GDM1 (cell line): Measurements from ENCODE around the gene ARHGAP21.
"Not testable (repeated sequence)": the region's sequence is repeated elsewhere in the genome, so short reads cannot be mapped to it uniquely, and the experiment has no call there.

Experiments used
- DNase-seq: peaks from one replicate; lab custom pipeline; 2025; lab: John Stamatoyannopoulos, UW

ARHGAP21 gene

DNA sequence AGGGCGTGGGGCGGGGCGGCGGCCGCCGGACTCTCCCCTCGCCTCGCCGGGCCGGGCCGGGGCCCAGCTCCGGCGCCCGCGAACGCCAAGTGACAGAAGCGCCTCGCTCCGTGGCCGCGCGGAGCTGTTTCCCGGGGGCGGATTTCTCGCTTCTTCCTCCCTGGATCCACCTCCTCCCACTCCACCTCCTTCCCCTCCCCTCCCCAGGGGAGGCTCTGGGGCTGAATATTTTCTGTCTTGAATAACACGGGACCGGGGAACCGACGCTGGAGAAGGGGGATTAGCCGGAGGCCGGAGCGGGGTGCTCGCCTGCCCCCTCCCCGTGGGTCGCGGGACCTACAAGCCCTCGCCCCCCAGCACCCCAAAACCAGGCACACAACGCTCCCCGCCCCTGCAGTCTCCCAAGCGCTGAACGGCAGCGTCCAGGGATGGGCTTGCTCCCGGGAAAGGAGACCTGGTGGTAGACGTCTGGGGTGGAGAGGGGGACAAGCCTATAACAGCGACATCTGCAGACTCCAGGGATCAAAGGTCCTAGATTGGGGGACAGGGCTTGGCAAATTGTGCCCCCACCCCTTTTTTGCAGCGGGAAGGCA is at the start of gene ARHGAP21:
Gene ARHGAP21 (minus strand): TSS at position 100 of the 593 bp plus-strand sequence. CDS start 1,988 bp downstream, outside the sequence.
- peak; percentile 33 for DNase-seq

DNA sequence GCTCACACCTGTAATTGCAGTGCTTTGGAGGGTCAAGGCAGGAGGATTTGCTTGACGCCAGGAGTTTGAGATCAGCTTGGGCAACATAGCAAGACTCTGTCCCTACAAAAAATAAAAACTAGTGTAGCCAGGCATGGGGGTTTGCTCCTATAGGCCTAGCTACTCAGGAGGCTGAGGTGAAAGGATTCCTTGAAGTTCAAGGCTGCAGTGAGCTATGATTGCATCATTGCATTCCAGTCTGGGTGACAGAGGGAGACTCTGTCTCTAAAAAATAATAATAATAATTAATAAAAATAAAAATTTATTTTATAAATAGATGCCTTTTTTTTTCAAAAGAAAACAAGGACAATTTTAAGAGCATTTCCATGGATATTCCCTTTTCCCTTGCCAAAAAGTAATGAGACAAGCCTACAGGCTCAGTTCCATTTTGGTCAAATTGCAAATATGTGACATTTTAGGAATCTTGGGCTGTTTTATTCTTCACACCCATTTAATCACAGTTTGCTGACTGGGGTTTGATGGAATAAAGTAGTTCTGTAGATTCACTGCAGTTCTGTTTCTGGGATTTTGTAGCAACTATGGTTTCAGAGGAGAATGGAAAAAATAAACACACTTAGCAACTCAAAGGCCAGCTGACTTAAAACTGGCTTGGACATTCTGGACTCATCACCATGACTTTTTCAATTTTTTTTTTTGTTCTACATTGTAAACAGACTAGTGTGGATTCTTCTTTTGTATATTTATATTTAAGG is 48.4 kb upstream of the ARHGAP21 start:
- DNase-seq, result no peak

DNA sequence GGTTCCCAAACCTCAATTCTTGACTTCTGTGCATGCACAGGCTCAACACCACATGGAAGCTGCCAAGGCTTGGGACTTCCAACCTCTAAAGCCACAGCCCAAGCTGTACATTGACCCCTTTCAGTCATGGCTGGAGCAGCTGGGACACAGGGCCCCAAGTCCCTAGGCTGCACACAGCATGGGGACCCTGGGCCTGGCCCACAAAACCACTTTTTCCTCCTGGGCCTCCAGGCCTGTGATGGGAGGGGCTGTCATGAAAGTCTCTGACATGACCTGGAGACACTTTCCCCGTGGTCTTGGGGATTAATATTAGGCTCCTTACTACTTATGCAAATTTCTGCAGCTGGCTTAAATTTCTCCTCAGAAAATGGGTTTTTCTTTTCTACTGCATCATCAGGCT is 41.3 kb upstream of the ARHGAP21 start:
- not testable (repeated sequence) for DNase-seq

DNA sequence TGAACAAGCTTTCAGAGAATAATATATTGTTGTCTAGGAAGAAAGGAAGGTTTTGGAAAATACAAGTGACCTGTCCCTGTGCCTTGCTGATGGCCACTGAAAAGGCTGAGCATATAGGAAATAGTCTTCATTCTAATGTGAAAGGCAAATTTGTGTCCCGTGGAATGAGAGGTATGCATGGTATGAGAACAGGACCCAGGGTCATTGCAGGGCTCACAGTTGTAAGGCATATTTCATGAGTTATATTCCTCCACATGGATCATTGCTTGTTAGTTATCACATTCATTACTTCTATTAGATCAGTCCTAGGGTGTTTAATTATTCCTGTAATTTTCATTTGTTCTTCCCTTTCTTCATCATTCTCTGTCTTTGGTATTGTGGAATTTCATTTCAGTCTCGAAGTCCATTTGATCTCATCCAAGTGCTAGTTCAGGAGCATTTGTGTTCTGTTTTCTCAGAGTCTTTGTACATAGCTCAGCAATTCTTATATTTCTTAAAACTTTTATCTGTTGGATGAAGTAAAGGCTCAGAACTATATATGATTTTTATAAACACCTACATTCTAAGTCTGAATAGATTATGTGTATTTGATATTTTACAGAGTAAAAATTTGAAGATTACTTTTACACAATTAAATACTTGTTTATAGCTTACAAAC is 39.4 kb upstream of the ARHGAP21 start:
- no peak for DNase-seq

DNA sequence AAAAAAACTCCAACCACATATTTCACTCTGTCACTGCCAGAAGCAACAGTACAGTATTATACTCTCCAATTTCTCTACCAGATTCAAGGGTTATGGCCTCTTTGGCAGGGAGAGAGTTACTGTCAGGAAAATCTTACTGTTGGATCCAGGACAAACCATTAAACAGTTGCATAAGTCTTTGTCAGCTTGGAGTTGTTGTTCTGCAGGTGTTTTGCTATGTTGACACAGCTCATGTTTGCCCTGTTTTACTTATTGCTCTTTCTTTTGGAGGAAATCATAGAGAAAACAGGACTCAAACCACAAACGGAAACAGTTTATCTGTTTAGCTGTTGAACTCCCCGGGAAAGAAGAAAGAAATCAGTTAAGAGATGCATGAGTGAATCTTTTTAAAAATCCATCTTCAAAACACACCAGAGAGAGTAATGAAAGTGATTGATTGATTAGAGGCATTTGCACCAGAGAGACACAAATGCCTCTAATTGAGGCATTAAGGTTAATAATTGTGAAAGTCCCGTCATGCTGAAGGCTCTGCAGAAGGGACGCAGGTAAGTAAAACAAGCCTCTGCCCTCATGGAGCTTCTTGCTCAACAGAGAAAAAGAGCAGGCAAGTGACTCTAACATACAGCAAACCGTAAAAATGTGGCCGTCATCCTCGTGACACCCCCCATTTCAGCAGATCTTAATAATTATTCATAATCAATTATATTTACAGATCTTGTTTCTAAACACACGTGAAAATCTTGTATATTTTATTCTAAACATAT is 38.7 kb upstream of the ARHGAP21 start:
- DNase-seq, result no peak

DNA sequence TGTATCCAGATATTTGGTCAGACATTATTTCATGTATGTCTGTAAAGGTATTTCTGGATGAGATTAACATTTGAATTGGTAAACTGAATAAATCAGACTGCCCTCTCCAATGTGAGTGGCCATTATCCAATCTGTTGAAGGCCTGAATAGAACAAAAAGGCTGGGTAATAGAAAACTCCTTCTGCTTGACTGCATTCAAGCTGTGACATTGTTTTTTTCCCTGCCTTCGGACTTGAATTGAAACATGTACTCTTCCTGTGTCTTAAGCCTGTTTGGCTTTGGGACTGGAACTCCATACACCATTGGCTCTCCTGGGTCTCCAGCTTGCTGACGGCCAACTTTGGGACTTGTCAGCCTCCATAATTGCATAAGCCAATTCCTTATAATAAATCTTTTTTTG is 36.0 kb upstream of the ARHGAP21 start:
- DNase-seq, result no peak

DNA sequence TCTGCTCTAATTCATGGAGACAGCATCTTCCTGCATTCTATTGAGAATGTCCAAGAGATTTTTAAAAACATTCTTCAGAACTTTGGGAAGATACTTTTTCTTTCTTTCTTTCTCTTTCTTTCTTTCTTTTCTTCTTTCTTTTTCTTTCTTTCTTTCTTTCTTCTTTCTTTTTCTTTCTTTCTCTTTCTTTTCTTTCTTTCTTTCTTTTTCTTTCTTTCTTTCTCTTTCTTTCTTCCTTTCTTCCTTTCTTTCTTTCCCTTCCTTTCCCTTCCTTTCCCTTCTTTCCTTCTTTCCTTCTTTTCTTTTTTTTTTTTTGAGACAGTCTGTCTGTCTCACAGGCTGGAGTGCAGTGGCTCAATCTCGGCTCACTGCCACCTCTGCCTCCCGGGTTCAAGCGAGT is 34.6 kb upstream of the ARHGAP21 start:
- DNase-seq, result not testable (repeated sequence)

DNA sequence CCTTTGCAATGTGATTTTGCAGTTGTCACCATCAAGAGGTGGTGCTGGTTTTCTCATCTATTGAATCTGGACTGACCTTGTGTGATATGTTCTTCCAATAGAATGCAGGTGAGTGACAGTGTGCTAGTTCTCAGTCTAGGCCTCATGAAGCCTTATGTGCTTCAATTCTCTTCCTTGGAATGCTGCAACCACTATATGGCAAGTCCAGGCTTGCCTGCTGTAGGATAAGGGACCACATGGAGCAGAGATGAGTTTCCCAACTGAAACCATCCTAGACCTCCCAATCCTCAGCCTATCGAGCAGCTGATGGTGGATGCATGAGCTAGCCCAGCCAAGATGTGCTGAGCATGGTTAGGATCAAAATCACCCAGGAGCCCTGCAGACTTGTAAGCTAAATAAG is 32.6 kb upstream of the ARHGAP21 start:
- no peak for DNase-seq

DNA sequence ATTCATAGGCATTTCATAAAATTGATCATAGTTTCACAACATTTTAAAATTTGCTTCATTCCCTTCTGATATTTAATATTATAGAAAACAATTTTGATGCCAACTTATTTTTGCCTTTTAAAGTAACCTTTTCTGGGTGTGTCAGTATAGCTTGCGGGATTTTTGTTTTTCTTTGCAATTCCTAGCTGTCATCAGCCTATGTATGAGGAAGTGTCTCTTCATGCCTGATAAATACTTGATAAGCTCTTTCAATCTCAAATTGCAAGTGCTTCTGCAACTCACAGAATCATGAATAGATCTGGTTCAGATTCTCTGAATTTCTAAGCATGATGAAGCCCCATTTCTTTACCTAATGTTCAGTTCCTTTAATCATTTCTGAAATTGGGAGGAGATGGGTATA is 28.0 kb upstream of the ARHGAP21 start:
- no peak for DNase-seq

DNA sequence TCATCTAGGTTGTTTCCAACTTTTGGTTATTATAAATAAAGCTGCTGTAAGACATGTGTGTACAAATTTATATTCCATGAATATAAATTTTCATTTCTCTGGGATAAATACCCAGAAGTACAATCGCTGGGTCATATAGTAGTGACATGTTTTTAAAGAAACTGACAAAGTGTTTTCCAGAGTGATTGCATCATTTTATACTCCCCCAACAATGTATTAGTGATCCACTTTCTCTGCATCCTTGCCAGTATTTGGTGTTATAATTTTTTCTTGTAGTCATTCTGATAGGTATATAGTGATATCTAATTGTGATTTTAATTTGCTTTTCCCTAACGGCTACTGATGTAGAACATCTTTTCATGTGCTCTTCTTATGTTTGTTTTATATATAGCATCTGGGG is 27.0 kb upstream of the ARHGAP21 start:
- no peak for DNase-seq

DNA sequence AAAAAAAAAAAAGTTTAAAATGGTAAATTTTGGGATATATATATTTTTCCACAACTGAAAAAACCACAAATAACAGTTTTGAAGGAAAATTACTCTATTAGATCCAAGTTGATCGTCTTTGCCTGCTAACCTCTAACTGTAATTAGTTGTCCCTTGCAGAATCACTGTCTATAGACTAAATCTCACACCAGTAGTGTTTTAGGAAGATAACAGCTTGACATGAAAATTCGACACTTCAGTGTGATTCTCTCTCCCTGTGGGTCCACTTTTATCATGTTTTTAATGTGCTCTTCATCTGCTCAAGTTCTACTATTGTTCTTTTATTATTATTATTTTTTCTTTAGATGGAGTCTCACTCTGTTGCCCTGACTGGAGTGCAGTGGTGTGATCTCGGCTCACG is 24.5 kb upstream of the ARHGAP21 start:
- no peak for DNase-seq

DNA sequence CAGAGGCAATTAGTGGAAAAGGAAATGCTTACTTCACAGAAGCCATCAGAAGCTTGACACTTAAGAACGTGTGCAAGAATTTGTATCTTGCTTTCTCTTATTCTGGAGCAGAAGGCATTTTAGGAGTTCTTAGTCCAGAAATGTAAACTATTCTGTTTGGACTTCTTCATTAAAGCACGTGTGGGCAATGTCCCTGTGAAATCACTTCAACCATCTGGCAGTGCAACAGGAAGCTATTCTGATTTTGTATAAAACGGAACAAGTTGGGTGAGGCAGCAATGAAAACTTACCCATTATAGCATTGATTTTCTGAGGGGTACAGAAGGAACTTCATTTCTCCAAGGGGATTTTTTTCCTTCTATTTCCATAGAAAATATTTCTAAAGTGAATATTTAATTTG is 21.3 kb upstream of the ARHGAP21 start:
- DNase-seq, result no peak

DNA sequence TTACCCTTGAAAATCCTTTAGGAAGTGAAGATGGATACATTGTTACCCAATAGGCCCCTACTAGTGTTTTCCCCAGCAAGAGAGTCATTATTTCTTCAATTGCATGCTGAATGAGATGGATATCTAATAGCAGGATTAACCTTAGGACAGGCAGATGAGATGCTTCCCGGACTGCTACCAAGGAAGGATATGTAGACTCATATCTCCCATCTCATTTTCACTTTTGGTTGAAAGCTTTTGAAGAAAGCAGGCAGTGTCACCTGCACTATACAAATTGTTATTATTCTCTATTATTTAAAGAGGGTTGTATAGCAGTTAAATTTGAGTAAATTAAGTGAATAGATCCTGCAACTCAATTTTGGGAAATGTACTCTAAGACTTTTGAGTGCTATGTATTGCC is 17.0 kb upstream of the ARHGAP21 start:
- DNase-seq, result no peak

DNA sequence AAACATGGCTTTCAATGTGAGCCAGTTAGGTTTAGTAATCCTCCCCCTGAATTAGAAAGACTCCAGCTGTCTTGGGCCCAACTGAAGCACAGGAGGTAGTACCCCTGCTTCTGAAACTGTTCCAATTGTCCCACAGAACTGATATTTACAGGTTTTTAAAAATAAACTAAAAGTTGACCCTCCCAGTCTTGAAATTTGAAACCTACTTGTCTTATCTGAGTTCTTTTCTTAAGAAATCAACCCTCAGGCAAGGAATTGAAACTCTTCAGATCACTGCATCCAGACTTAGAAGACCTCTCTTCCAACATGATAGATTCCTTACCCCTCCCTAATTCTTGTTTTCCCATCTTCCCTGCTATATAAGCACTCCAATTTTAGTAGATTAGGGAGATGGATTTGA is 13.3 kb upstream of the ARHGAP21 start:
- DNase-seq, result no peak

DNA sequence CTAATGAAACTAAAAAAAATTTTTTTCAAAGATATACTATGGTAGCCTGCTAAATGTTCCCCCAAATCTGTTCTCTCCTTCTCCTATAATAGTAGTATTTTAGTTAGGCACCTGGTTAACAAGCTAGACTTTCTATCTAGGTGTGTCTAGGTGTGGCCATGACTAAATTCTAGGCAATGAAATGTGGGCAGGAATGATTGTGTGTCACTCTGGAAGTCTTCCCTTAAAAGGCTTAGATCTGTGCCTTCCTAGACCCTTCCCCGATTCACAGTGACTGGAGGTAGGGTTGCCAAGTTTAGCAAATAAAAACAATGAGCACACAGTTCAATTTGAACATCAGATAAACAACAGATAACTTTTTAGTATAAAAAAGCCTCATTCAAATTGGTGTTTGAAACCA is 8.3 kb upstream of the ARHGAP21 start:
- no peak for DNase-seq

DNA sequence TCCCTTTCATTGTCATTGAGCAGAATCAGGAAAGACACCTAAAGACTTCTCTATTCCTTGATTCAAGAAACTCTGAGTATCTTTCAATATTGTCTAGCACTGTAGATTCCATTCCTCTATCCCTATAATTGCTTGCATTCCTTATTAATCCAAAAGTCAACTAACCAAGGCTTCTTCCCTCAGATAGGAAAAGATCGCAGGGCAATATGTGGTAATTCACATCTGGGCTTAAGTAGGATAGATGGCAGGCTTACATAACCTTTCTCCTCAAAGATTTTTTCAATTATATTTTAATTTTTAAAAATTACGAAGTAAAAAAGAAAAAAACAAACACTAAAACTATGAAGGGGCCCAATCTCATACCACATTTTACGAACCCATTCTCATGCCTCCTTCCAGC is 7.1 kb upstream of the ARHGAP21 start:
- DNase-seq, result no peak

DNA sequence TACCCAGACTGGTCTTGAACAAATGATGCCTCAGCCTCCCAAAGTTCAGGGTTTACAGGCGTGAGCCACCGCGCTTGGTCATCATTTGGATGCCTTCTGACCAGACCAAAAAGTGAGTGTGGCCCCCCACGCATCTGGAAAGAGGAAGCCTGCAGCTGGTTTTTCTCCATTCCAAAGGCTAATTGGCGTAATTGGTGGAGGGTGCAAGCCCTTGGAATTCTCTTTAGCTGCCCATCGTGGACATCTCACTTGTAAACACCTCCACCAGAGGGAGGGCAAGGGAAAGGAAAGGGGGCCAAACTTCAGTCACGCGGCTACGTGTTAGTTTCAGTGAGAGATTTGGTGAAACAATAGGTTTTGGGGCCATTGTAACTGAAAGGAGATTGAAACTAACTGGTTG is 4.1 kb upstream of the ARHGAP21 start:
- DNase-seq, result no peak

DNA sequence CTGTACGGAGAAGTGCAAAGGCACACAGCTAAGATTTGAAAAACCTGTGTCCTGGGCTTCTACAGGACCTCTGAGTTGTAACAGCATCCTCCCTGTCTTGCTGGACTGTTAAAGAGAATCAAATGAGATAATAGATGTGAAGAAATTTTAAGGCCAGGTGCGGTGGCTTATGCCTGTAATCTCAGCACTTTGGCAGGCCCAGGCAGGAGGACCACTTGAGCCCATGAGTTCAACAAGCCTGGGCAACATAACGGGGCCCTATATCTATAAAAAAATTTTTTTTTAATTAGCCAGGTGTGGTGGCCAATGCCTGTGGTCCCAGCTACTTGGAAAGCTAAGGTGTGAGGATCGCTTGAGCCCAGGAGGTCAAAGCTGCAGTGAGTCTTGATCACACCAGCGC is 2.9 kb upstream of the ARHGAP21 start:
- DNase-seq, result no peak

DNA sequence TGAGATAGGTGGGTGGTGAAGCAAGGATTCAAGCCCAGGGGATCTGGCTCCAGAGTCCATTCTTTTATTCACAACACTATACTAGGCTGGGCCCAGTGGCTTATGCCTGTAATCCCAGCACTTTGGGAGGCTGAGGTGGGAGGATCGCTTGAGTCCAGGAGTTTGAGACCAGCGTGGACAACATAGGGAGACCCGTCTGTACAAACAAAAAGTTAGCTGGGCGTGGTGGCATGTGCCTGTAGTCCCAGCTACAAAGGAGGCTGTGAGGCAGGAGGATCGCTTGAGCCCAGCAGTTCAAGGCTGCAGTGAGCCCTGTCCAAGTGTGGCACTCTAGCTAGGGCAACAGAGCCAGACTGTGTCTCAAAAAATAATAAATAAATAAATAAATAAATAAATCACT is 2.3 kb upstream of the ARHGAP21 start:
- DNase-seq, result not testable (repeated sequence)

DNA sequence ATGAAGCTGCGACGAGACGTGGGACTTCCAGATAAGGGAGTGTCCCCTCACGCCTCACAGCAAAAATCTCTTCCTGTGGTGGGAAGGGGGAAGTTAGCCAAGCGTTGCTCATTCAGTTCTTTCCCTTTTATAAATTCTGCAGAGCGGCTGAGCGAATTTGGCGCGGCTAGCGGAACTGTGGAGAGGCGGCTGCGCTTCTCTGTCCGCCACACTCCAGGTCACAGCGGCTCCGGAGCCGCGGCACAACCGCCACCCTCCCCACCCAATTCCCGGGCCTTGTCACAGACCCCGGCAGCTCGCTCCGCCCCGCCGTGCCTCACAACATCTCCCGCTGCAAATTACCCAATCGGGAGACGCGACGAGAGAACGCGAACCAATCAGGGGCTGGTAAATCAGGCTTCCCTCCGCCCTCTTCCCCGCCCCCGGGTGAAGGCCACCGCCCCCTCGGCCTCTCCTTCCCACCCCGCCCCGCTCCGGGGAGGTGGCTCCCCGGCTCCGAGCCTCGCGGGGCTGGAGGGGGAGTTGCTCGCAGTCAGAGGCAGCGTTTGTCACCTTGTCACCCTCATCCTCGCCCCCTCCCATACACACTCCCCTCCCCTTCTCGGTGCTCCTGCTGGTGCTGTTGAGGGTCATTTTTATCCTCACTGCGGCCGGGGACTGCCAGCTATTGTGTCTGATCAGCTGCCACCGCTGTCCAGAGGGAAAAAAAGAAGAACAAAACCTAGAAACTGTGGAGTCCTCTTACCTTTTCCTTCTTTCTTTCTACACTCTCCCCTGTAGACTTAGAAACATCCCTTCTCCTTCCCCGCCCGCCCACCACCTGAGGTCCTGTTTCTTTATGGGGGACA is 918 bp upstream of the ARHGAP21 start:
- DNase-seq, result peak; percentile 95

DNA sequence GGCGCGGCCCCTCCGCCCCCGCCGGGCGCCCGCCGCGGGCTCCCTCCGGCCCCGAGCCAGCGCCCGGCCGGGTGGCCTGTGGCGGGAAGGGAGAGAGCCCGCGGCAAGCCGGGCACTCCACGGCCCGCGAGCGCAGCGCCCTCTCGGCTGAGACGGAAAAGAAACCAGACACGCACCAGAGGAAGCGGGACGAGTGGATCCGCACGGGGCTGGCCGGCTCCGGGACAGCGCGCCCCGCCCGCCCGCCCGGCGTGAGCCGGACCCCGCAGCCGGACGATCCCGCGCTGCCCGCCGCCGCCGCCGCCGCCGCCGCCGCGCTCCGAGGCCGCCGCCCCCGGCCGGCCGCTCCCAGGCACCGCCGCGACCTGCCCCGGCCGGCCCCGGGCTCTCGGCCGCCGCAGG is 300 bp downstream of the ARHGAP21 start:
- no peak for DNase-seq
